ENCODE results near the gene MRPL20.

MRPL20 gene

DNA sequence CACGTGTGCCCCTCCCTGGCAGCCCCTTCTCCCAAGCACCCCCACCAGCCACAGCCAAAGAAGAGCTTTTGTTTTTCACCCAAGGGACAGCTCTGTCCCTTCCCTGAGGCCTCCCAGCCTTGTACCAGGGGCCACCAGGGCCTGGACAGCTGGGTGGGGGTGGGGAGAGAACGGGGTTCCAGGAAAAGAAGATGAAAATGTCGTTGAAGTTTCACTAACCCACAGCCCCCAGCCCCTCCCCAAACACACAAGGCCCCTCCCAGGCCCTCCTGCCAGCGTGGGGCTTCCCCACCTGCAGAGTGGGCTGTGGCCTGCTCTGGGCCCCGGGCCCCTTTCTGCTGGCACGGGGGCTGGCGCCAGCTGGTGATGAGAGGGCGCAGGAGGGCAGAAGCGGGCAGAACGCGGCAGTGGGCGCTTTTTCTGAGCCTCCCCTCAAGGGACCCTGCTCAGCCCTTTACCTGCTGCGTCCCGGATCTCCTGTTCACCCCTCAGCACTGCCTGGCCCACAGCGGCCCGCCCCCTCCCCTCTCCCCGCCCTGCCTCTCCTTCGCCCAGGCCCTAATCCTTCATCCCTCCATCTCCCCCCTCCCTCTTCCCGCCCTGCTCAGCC lies 19.5 kb upstream of the MRPL20 start:
- Histone ChIP-seq H3K4me1 (peaks cover 2% of the 10 kb centered on the region; the same call in 1 of the 2 replicates), H3K4me3 (no peak overlapping the region), H3K36me3 (replicated peaks) (no peaks in the 10 kb centered on the region), H3K9me3 (no peaks in the 10 kb centered on the region), H3K27me3 (ENCODE audit: low read depth) (no peaks in the 10 kb centered on the region)
- DNase-seq (ENCODE audit: low spot score in 2 of 2) = no peak
- in situ Hi-C loops (cut with MboI; ENCODE audit: low sequenced_read_pairs) = no loop called here

DNA sequence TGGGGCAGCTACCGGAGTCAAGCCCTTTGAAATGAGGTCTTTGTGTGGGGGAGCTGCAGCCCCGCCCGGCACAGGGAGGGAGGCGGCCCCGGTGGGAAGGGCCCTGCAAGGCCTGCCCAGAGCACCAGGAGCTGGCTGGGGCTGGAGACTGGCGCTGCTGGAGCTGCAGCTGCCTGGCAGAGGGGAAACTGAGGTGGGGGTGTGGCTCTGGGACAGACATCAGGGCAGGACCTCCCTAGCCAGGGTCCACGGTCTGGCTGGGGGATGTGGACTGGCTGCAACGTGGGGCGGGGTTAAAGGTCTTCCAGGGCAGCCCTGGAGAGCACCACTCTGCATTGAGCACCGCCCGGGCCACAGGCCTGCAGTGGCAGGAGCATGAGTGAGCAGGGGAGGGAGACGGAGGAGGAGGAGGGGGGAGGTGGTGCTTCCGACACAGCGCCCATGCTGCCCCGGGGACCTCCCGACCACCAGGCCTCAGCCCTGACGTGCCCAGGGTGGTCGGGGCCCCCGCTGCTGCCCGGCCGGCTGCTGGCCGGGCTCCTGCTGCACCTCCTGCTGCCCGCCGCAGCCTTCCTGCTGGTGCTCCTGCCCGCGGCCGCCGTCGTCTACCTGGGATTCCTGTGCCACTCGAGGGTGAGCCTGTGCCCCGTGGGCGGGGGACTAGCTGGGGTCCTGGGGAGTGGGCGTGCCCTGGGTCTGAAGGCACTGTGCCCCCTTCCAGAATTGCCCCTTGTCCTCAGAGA lies 18.8 kb upstream of the MRPL20 start:
- Histone ChIP-seq H3K9me3 (no peaks in the 10 kb centered on the region), H3K4me3 (no peak overlapping the region), H3K27me3 (ENCODE audit: low read depth) (no peaks in the 10 kb centered on the region), H3K36me3 (replicated peaks) (no peaks in the 10 kb centered on the region), H3K4me1 (peaks cover 2% of the 10 kb centered on the region; the same call in 1 of the 2 replicates)
- peak in 1 of 2 experiments; percentile 13 for DNase-seq (ENCODE audit: low spot score in 2 of 2)
- in situ Hi-C loops (cut with MboI; ENCODE audit: low sequenced_read_pairs) = no loop called here

DNA sequence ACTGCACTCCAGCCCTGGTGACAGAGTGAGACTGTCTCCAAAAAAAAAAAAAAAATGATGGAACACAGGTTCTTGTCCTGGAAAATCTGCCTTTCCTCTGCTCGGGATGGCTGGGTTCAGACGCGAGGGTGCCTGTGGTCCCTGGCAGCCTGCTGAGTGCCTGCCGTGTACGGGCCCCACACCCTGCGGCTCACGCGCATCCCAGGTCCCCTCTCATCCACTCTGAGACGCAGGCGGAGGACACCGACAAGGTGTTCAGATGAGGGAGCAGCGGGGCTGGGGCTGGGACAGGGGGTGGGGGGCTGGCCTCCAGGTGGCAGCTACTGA lies 18.3 kb upstream of the MRPL20 start:
- peak in 1 of 2 experiments; percentile 10 for DNase-seq (ENCODE audit: low spot score in 2 of 2)
- in situ Hi-C loops (cut with MboI; ENCODE audit: low sequenced_read_pairs) = no loop called here
- Histone ChIP-seq H3K4me3 (no peak overlapping the region), H3K36me3 (replicated peaks) (no peaks in the 10 kb centered on the region), H3K27me3 (ENCODE audit: low read depth) (no peaks in the 10 kb centered on the region), H3K4me1 (peaks cover 2% of the 10 kb centered on the region; the same call in 1 of the 2 replicates), H3K9me3 (no peaks in the 10 kb centered on the region)

DNA sequence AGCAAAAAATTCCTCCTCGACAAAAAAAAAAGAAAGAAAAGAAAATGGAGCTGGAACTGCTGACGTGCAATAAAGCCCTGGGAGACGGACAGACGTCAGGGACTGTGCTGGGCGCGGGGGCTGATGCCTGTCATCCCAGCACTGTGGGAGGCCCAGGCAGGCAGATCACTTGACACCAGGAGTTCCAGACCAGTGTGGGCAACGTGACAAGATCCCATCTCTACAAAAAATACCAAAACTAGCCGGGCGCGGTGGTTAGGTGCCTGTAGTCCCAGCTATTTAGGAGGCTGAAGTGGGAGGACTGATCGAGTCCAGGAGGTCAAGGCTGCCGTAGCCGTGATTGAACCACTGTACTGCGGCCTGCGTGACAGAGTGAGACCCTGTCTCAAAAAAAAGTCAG lies 17.6 kb upstream of the MRPL20 start:
- H3K27me3 ChIP-seq (ENCODE audit: low read depth) = no peaks in the 10 kb centered on the region
- H3K4me1 ChIP-seq = peaks cover 2% of the 10 kb centered on the region; the same call in 1 of the 2 replicates
- in situ Hi-C loops (cut with MboI; ENCODE audit: low sequenced_read_pairs) = no loop called here
- no peak overlapping the region for H3K4me3 ChIP-seq
- no peaks in the 10 kb centered on the region for H3K9me3 ChIP-seq
- no peaks in the 10 kb centered on the region for H3K36me3 ChIP-seq (replicated peaks)
- no peak for DNase-seq (ENCODE audit: low spot score in 2 of 2)

DNA sequence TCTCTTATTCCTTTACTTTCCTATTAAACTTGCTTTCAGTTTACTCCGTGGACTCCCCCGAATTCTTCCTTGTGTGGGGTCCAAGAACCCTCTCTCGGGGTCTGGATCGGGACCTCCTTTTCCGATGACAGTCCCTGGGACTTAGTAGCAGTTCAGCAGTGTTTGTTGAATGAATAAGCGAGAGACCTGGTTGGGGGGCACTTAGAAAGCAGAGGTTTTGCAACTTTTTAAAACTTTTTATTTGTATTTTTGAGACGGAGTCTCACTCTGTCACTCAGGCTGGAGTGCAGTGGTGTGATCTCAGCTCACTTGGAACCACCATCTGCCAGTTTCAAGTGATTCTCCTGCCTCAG lies 16.1 kb upstream of the MRPL20 start:
- DNase-seq (ENCODE audit: low spot score in 2 of 2) = no peak
- Histone ChIP-seq H3K27me3 (ENCODE audit: low read depth) (no peaks in the 10 kb centered on the region), H3K4me1 (peaks cover 2% of the 10 kb centered on the region; the same call in 1 of the 2 replicates), H3K9me3 (no peaks in the 10 kb centered on the region), H3K36me3 (replicated peaks) (no peaks in the 10 kb centered on the region), H3K4me3 (no peak overlapping the region)
- in situ Hi-C loops (cut with MboI; ENCODE audit: low sequenced_read_pairs) = no loop called here

DNA sequence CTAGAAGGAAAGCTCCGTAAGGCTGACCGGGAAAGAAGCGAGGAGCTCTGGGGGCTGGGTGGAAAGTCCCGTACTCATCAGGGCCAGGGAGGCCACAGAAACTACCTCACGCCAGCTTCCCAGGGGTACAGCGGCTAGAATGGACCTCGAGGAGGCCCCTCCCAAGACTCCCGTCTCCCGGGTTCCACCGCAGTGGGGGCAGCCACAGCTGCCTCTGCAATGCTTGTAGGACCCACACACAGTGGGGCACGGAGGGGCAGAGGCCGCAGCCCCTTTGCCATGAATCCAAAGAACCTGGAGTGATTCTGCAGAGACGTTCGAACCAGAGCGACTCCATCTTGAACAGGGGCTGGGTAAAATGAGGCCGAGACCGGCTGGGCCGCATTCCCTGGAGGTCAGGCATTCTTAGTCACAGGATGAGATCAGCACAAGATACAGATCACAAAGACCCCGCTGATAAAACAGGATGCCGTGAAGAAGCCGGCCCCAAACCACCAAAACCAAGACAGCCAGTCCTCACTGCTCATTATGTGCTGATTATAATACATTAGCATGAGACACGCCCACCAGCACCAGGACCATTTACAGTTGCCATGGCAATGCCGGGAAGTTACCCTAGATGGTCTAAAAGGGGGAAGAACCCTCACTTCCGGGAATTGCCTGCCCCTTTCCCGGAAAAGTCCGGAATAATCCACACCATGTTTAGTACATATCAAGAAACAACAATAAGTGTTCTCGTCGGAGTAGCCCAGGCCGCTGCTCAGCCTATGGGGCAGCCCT lies 15.6 kb upstream of the MRPL20 start:
- peaks cover 2% of the 10 kb centered on the region; the same call in 1 of the 2 replicates for H3K4me1 ChIP-seq
- no peaks in the 10 kb centered on the region for H3K27me3 ChIP-seq (ENCODE audit: low read depth)
- H3K36me3 ChIP-seq (replicated peaks) = no peaks in the 10 kb centered on the region
- H3K4me3 ChIP-seq = no peak overlapping the region
- no peak for DNase-seq (ENCODE audit: low spot score in 2 of 2)
- in situ Hi-C loops (cut with MboI; ENCODE audit: low sequenced_read_pairs) = no loop called here
- no peaks in the 10 kb centered on the region for H3K9me3 ChIP-seq

DNA sequence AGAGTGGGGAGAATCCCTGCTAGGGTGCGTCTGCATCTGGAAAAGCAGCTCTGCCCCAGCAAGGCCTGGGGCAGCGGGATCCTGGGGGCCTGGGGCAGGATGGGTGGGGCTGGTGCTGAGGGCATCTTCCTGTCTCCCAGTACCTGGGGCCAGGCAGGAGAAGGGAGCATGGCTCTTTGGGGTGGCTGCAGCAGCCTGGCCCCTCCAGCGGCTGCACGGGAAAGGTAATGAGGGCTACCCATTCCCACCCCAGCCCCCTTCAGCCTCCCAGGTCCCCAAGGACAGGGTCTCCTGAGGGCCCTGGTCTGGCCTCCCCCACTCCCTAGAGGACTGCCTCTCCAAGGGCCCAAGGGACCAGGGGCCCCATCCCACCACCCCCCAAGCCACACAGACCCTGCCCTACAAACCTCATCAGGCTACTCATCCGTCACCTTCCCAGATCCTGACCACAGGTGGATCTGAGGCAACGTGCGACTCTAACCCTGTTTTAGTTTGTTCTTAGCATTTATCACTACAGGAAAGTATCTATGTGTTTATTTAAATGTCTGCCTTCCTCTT lies 14.9 kb upstream of the MRPL20 start:
- H3K9me3 ChIP-seq = no peaks in the 10 kb centered on the region
- no peaks in the 10 kb centered on the region for H3K27me3 ChIP-seq (ENCODE audit: low read depth)
- in situ Hi-C loops (cut with MboI; ENCODE audit: low sequenced_read_pairs) = no loop called here
- H3K4me3 ChIP-seq = no peak overlapping the region
- no peak for DNase-seq (ENCODE audit: low spot score in 2 of 2)
- no peaks in the 10 kb centered on the region for H3K36me3 ChIP-seq (replicated peaks)
- peaks cover 2% of the 10 kb centered on the region; the same call in 1 of the 2 replicates for H3K4me1 ChIP-seq

DNA sequence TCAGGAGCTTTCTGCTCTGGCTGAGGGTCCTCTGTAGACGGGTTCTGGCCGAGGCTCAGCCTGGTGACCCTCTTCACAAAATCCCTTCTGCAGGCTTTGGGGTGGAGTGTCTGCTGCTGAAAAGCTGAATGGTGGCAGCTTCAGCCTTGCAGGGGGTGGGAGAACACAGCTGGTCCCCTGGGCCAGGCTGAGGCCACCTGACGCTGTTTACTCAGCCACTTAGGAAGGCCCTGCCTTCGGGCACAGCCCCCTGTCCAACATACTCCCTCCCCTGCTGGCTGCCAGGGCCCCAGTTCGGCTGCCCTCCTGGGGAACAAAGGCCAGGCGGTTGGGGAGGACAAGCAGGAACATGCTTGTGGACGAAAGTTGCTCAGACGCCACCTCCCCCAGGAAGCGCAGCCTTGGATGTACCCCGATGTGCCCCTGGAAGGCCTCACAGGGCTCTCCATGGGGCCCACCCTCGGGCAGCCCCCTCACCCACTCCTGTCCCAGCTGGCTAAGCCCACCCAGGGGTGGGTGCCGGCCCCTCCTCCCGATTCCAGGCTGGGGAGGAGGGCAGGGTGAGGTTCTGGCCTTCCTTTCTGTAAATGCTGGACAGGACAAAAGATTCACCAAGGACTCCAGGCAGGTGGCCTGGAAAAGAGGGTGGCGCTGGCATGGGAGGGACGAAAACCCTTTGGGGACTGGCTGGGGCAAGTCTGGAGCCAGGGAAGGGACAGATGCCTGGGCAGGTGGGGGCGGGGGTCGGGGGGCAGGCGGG lies 14.2 kb upstream of the MRPL20 start, which contains the start of gene ANKRD65:
Gene ANKRD65 (minus strand): TSS at position 130 of the 760 bp plus-strand sequence. CDS start 271 bp downstream, outside the sequence.
- DNase-seq (ENCODE audit: low spot score in 2 of 2) = peak in 1 of 2 experiments; percentile 0

DNA sequence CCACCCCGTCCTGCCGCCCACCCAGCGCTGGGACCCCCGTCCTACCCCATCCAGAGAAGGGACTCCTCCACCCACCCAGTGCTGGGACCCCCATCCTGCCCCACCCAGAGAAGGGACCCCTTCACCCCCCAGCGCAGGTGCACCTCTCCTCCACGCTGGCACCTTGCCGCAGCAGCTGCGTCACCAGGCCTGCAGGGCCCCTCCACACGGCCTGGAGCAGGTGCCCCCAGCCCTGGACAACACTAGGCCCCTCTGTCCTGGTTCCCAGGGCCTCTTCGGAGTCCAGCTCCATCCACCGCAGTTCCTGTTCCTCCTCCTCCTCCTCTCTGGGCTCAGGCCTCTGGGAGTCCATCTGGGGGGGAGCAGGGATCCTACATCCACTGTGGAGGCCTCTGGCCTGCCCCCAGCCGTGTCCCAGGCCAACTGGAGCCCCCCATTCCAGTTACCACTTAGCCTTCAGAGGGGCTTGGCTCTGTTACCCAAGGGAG lies 13.6 kb upstream of the MRPL20 start:
- H3K4me3 ChIP-seq = no peak overlapping the region
- H3K27me3 ChIP-seq (ENCODE audit: low read depth) = no peaks in the 10 kb centered on the region
- no peaks in the 10 kb centered on the region for H3K4me1 ChIP-seq
- no peaks in the 10 kb centered on the region for H3K36me3 ChIP-seq (replicated peaks)
- in situ Hi-C loops (cut with MboI; ENCODE audit: low sequenced_read_pairs) = no loop called here
- H3K9me3 ChIP-seq = no peaks in the 10 kb centered on the region
- DNase-seq (ENCODE audit: low spot score in 2 of 2) = no peak

More for the DNA sequence above, 14.2 kb upstream of the MRPL20 start, which contains the start of gene ANKRD65:
- no peaks in the 10 kb centered on the region for H3K9me3 ChIP-seq
- no peak within 1 kb of the TSS for H3K4me3 ChIP-seq
- in situ Hi-C loops (cut with MboI; ENCODE audit: low sequenced_read_pairs) = no loop called here
- no peaks in the 10 kb centered on the region for H3K4me1 ChIP-seq
- no peaks in the 10 kb centered on the region for H3K36me3 ChIP-seq (replicated peaks)
- no peaks in the 10 kb centered on the region for H3K27me3 ChIP-seq (ENCODE audit: low read depth)

DNA sequence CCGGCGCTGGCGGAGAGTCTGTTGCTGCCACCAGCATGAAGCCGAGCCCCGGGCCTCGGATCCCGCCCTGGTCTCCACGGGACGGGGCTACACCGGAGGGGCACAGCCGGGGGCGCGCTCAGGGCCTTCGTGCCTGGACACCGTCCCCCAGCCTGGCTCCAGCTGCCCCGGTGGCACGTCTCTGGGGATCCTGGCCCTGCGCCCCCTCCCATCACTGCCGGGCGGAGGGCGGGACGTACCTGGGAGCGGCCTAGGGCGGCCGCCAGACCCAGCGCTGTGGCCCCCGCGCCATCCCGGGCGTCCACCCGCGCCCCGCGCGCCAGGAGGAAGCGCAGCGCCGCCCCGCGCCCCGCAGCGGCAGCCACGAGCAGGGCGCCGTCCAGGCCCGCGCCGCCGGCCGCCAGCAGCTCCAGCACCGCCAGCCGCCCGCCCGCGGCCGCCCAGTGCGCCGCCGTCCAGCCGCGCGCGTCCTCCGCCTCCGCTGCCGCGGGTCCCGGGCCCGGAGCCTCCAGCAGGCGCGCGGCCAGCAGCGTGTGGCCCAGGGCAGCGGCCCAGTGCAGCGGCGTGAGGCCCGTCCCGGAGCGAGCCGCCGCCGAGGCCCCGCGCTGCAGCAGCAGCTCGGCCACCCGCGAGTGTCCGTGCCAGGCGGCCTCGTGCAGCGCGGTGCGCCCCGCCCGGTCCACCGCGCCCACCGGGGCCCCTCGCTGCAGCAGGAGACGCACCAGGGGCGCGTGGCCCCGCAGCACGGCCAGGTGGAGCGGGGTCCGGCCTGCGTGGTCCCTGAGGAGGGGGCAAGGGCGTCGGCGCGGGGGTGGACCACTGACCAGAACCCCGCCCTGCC lies 12.9 kb upstream of the MRPL20 start:
- no peak for DNase-seq (ENCODE audit: low spot score in 2 of 2)
- in situ Hi-C loops (cut with MboI; ENCODE audit: low sequenced_read_pairs) = no loop called here
- Histone ChIP-seq H3K4me3 (no peak overlapping the region), H3K36me3 (replicated peaks) (no peaks in the 10 kb centered on the region), H3K27me3 (ENCODE audit: low read depth) (no peaks in the 10 kb centered on the region), H3K9me3 (no peaks in the 10 kb centered on the region), H3K4me1 (no peaks in the 10 kb centered on the region)

DNA sequence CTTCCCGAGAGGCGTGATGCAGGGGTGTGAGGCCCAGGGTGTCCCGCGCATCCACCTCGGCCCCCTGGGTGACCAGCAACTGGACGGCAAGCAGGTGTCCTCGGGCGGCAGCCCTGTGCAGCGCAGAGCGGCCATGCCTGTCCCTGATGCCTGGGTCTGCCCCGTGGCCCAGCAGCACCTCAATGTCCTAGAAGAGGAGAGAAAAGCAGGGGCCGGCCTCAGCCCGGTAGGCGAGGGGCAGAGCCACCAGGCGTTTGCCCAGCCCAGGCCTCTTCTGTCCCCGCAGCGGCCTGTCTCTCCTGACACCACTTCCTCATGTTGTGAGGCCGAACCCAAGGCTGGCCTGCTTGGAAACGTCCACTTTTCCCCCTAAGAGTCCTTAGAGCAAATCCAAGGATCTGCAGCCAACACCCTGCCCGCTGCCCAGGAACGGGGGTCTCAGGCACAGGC lies 12.3 kb upstream of the MRPL20 start:
- Histone ChIP-seq H3K4me1 (no peaks in the 10 kb centered on the region), H3K4me3 (no peak overlapping the region), H3K27me3 (ENCODE audit: low read depth) (no peaks in the 10 kb centered on the region), H3K9me3 (no peaks in the 10 kb centered on the region), H3K36me3 (replicated peaks) (no peaks in the 10 kb centered on the region)
- in situ Hi-C loops (cut with MboI; ENCODE audit: low sequenced_read_pairs) = no loop called here
- no peak for DNase-seq (ENCODE audit: low spot score in 2 of 2)

DNA sequence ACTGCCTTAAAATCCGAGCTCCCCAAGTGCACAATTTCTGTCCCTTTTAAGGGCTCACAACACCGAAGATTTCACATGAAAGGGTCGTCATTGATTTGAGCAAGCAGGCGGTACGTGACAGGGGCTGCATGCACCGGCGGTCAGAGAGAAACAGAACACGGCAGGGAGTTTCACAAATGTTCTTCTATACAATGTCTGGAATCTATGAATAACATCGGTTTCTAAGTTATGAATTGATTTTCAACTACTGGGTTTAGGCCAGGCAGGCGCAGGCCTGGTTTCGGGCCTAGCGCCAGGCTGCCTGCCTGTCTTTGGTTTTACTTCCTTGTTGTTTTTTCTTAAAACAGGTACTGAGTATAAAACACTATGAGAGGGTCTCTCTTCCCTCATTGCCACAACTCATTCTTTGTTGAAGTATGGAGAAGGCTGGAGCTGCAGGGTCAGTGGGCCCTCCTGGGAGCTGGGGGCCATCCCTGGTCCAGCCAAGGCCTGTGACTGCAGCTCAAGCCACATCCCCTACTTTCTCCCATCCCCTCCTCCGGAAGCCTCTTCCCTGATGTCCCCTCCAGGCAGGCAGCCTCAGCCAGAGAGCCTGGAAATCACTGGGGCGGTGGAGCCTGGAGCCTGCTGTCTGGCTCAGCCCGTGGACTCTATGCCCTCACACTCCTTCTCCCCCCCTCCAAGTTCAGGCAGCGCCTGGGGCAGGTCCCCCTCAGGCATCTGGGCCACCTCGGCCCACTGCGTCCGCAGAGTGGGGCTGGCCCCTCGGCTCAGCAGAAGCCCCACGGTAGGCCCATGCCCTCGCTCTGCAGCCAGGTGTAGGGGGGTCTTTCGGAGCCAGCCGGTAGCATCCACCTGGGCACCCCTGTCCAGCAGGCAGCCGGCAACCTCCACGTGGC lies 11.6 kb upstream of the MRPL20 start:
- DNase-seq (ENCODE audit: low spot score in 2 of 2) = no peak
- H3K36me3 ChIP-seq (replicated peaks) = no peaks in the 10 kb centered on the region
- no peaks in the 10 kb centered on the region for H3K9me3 ChIP-seq
- in situ Hi-C loops (cut with MboI; ENCODE audit: low sequenced_read_pairs) = no loop called here
- no peak overlapping the region for H3K4me3 ChIP-seq
- no peaks in the 10 kb centered on the region for H3K27me3 ChIP-seq (ENCODE audit: low read depth)
- H3K4me1 ChIP-seq = no peaks in the 10 kb centered on the region

Measured in HAP-1 (cell line).